D721Med (cell line): Measurements from ENCODE around the gene ATOX1.

Experiments
- DNase-seq: peaks from one replicate; pipeline ENCODE4 v3.0.0; 2011; ENCODE audit warnings: low spot score; ENCODE audit not compliant: insufficient read length
- FAIRE-seq: peaks from 2 replicates; lab custom pipeline; 2011; peaks lifted over from hg19 to GRCh38; lab: Jason Lieb, UNC
- CTCF ChIP-seq: IDR thresholded peaks from 2 replicates; pipeline ENCODE4 v1.5.1; 2012; ENCODE audit warnings: mild to moderate bottlenecking, control low read depth; ENCODE audit not compliant: insufficient read depth; ENCODE audit errors: missing control alignments

The ATOX1 gene, protein sequence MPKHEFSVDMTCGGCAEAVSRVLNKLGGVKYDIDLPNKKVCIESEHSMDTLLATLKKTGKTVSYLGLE

DNA sequence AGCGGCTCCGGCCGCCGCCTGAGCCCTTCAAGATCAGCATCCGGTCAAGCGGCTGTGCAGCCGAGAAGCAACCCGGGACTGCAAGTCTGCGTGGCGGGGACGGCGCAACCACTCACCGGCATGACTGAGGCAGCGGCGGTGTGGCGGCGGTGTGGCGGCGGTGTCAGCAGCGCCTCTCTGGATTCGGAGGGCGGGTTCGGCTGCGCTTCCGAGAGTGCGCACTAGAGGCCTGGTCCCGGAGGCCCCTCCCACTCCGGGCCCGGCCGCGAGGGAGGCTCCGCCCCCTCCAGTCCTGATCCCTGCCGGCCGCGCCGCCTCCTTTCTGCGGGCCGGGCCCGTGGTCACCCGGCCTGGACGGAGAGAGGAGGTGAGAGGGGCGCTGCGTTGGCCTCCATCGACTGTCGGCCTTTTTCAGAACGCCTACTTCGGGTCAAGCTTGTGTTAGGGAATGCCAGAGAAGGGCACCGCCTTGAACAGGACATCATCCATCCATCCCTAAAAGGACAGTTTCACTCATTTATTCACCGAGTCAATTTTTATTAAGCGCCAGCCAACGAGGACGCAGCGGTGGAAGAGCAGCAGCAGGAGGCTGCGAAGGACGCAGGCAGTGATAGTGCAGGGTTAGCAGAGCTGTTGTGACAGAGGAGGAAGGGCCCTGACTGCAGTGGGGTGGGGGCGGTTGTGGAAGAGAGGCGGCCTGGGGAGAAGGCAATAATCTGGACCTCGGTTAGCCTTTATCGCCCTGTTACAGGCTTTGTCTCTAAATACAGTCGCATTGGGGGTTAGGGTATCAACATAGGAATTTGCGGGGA, at the start of gene ATOX1:
Gene ATOX1, minus strand, starts transcription at position 202 of the 812 bp plus-strand sequence. Its CDS starts 80 bp downstream, at position 122.
- FAIRE-seq (no peak), DNase-seq (peak; percentile 97)
- no peak for TF ChIP-seq CTCF

DNA sequence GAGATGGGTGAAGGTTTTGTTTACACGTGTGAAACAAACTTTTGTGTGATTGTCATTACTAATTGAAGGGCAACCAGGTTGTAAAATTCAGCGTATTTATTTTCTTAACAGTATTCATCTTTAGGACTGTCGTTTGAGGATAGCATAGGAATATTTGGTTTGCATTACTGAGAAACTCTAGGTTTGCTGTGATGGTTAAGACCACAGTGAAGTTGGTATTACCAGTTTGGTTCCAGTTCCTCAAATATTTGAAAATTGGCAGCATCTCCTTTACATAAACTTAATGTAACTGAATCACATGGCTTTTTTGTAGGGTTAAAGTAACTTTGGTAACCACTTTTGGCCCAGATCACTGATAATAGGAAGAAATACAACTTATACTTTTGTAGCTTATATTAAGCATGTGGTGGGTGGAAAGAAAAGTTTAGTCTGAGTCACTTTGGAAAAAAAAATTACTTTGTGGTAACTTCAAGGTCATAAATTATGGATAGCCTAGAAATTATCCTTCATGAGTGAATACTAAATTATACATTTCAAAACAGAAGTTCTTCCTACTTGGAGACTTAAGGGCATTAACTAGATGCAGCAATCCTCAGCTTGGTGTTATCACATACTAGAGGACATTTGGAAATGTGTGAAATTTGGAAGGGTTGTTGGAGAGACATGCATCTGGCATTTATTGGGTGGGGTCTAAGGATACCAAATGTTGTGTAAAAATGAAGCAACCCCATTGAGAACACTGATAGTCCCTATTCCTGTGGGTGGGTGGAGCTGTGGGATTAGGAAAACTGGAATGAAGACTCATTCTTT, 47.2 kb upstream of the ATOX1 start:
- DNase-seq = no peak
- FAIRE-seq = no peak

GRCh38 chr5:151800532-151800931, 42.1 kb upstream of the ATOX1 start:
- TF ChIP-seq CTCF = no peak
- no peak for FAIRE-seq
- DNase-seq = no peak

More for the DNA sequence above, 47.2 kb upstream of the ATOX1 start:
- no peak for TF ChIP-seq CTCF

DNA sequence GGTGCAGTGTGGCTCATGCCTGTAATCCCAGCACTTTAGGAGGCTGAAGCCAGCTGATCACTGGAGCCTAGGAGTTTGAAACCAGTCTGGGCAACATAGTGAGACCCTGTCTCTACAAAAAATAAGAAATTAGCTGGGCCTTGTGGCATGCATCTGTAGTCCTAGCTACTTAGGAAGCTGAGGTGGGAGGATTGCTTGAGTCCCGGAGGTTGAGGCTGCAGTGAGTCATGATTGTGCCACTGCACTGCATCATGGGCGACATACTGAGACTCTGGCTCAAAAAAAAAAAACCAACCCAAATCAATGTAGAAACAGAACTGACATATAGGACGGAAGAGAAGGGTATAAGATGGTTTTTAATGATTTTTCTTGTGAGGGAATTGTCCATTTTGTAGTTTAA, 41.0 kb upstream of the ATOX1 start:
- no peak for FAIRE-seq
- no peak for TF ChIP-seq CTCF
- no peak for DNase-seq

DNA sequence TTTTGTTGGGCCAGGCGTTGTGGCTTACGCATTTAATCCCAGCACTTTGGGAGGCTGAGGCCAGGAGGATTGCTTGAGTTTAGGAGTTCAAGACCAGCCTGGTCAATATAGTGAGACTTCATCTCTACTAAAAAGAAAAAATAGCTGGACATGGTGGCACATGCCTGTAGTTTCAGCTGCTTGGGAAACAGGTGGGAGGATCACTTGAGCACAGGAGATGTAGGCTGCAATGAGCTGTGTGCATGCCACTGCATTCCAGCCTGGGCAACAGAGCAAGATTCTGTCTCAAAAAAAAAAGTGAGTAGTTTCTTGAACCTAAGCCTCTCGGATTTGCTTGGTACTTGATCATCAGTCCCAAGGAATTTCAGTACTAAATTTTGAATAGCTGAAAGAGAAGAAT, 40.2 kb upstream of the ATOX1 start:
- FAIRE-seq (no peak), DNase-seq (no peak)
- TF ChIP-seq CTCF = no peak

DNA sequence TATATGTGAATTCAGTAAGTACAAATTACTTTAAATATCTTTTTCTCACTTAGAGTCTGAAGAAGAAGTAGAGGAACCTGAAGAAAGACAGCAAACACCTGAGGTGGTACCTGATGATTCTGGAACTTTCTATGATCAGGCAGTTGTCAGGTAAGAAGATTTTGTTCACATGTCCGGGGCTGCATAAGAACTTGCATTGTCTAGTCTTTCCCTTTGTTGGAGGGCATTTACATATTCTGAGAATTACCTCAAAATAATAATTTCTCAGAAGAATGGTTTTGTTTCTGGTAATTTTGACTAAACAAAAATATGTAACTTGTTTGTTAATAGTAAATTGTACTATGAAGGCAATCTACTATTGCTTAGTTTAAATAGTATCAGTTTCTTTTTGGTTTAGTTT, 37.0 kb upstream of the ATOX1 start:
- no peak for FAIRE-seq
- no peak for DNase-seq
- TF ChIP-seq CTCF = no peak
